HepG2 (cell line): ENCODE data around the gene RASSF7. TPM values are rescaled to one million over a fixed set of nuclear protein-coding genes. Genes with fewer than 3 reads are reported as not detected.

Experiments
- ARNT ChIP-seq: fragments of 450-650 bp; IDR thresholded peaks from 2 replicates; pipeline ENCODE4 v1.6.1; 2017
- DMTF1 ChIP-seq: sonication (generic); formaldehyde crosslinking; IDR thresholded peaks from 2 replicates; pipeline ENCODE4 v1.4.0; 2020; ENCODE audit warnings: mild to moderate bottlenecking, missing genetic modification reagents
- FOSL1 ChIP-seq: sonication (generic); formaldehyde crosslinking; IDR thresholded peaks from 2 replicates; pipeline ENCODE4 v1.9.0; 2021; ENCODE audit warnings: missing genetic modification reagents, borderline replicate concordance
- GATA4 ChIP-seq: sonication (generic); IDR thresholded peaks from 2 replicates; pipeline ENCODE4 v1.6.1; 2016; ENCODE audit warnings: antibody characterized with exemption, low read depth, borderline replicate concordance
- HNRNPLL ChIP-seq: fragments of 200-400 bp; formaldehyde crosslinking; IDR thresholded peaks from 2 replicates; pipeline ENCODE4 v1.6.1; 2017; ENCODE audit warnings: mild to moderate bottlenecking, low read depth, low read length; ENCODE audit not compliant: poor library complexity, severe bottlenecking
- MYNN ChIP-seq: sonication (generic); formaldehyde crosslinking; IDR thresholded peaks from 2 replicates; pipeline ENCODE4 v1.4.0; 2020; ENCODE audit warnings: mild to moderate bottlenecking, low read depth, missing genetic modification reagents
- NAIF1 ChIP-seq: sonication (generic); formaldehyde crosslinking; IDR thresholded peaks from 2 replicates; pipeline ENCODE4 v1.5.0; 2020; ENCODE audit warnings: mild to moderate bottlenecking, missing genetic modification reagents, borderline replicate concordance
- NR1H2 ChIP-seq: sonication (generic); formaldehyde crosslinking; IDR thresholded peaks from 2 replicates; pipeline ENCODE4 v1.8.1; 2022; ENCODE audit warnings: low read depth, missing genetic modification reagents, borderline replicate concordance
- NR2C2 ChIP-seq: sonication (generic); formaldehyde crosslinking; IDR thresholded peaks from 2 replicates; pipeline ENCODE4 v1.4.0; 2020; ENCODE audit warnings: missing genetic modification reagents, mild to moderate bottlenecking, moderate library complexity, borderline replicate concordance
- POLR2G ChIP-seq: fragments of 200-400 bp; formaldehyde crosslinking; IDR thresholded peaks from 2 replicates; pipeline ENCODE4 v1.6.1; 2018; ENCODE audit warnings: mild to moderate bottlenecking, low read depth, low read length, moderate library complexity
- RFXAP ChIP-seq: sonication (generic); formaldehyde crosslinking; IDR thresholded peaks from 2 replicates; pipeline ENCODE4 v1.4.0; 2020; ENCODE audit warnings: missing genetic modification reagents, borderline replicate concordance
- SMAD9 ChIP-seq: sonication (generic); formaldehyde crosslinking; IDR thresholded peaks from 2 replicates; pipeline ENCODE4 v1.5.1; 2020; ENCODE audit warnings: mild to moderate bottlenecking, missing genetic modification reagents
- ZBTB39 ChIP-seq: sonication (generic); formaldehyde crosslinking; IDR thresholded peaks from 2 replicates; pipeline ENCODE4 v1.5.0; 2020; ENCODE audit warnings: missing genetic modification reagents
- ZMYM2 ChIP-seq: sonication (generic); formaldehyde crosslinking; IDR thresholded peaks from 2 replicates; pipeline ENCODE4 v1.8.0; 2022; ENCODE audit warnings: mild to moderate bottlenecking, missing genetic modification reagents
- ZNF235 ChIP-seq: sonication (generic); formaldehyde crosslinking; IDR thresholded peaks from 2 replicates; pipeline ENCODE4 v1.8.1; 2023; ENCODE audit warnings: mild to moderate bottlenecking, missing genetic modification reagents, borderline replicate concordance
- ZNF280B ChIP-seq: sonication (generic); formaldehyde crosslinking; IDR thresholded peaks from 2 replicates; pipeline ENCODE4 v1.5.0; 2020; ENCODE audit warnings: missing genetic modification reagents, mild to moderate bottlenecking, borderline replicate concordance
- ZNF563 ChIP-seq: sonication (generic); formaldehyde crosslinking; IDR thresholded peaks from 2 replicates; pipeline ENCODE4 v1.8.0; 2022; ENCODE audit warnings: mild to moderate bottlenecking, moderate library complexity, missing genetic modification reagents
- ZNF773 ChIP-seq: sonication (generic); formaldehyde crosslinking; IDR thresholded peaks from 2 replicates; pipeline ENCODE4 v1.4.0; 2020; ENCODE audit warnings: missing genetic modification reagents, borderline replicate concordance
- ZNF780A ChIP-seq: sonication (generic); formaldehyde crosslinking; IDR thresholded peaks from 2 replicates; pipeline ENCODE4 v1.8.0; 2022; ENCODE audit warnings: mild to moderate bottlenecking, missing genetic modification reagents, moderate library complexity
- polyA plus RNA-seq, 8 experiments: library from polyadenylated mRNA; depleted of rRNA in 3 of 8; stranded (reverse) in 7 of 8; unstranded in 1 of 8; fragments of >200 nt; fragmentation: Illumina TruSeq in 4 of 8; extraction: Trizol in 4 of 8; gene quantifications; 2 replicates each; pipeline versions ENCODE4 v1.2.1 to v1.2.3, GENCODE V29; 2011 to 2016; ENCODE audit warnings: low read depth in 4 of 8, missing spikeins in 1 of 8, mixed read lengths in 1 of 8; ENCODE audit not compliant: insufficient read depth in 1 of 8
- total RNA-seq, 5 experiments: library from RNA; depleted of rRNA; stranded (reverse); fragments of >200 nt; fragmentation: Illumina TruSeq; extraction: Trizol; gene quantifications; 2 replicates each; pipeline ENCODE4 v1.2.3, GENCODE V29; 2016; ENCODE audit warnings: low read depth in 1 of 5

RASSF7 gene
- total and polyA plus RNA-seq, 2 of the 13 experiments (the other 11 are each of a cell fraction or from before 2014, with no cell fraction given) = 20.2 to 28.6 TPM

GRCh38 chr11:587978-588380 is 27.2 kb downstream of the RASSF7 start (continued):
- TF ChIP-seq FOSL1 (CRISPR knock-in tag) (peak; percentile 94), DMTF1 (CRISPR knock-in tag) (no peak), NR2C2 (peak; percentile 85), NR1H2 (no peak), GATA4 (no peak), ZNF563 (peak; percentile 53; the same call in 1 of the 2 replicates), ZNF780A (CRISPR knock-in tag) (no peak), ZNF235 (CRISPR knock-in tag) (no peak), MYNN (CRISPR knock-in tag) (no peak), ZMYM2 (CRISPR knock-in tag) (no peak), ZNF280B (CRISPR knock-in tag) (no peak), RFXAP (CRISPR knock-in tag) (no peak; the same call in 1 of the 2 replicates), ZNF773 (CRISPR knock-in tag) (no peak), HNRNPLL (no peak), SMAD9 (CRISPR knock-in tag) (no peak), ARNT (no peak), ZBTB39 (CRISPR knock-in tag) (no peak), POLR2G (no peak), NAIF1 (CRISPR knock-in tag) (no peak)
